OCI-LY1 (cell line): Measurements from ENCODE around the gene TMEM138.

ENCODE experiments used
- H2AFZ ChIP-seq: fragments of 200-600 bp; sonication (generic), shearing (Covaris generic); 2 replicates; pipeline ENCODE4 v1.6.0; 2014; ENCODE audit warnings: antibody characterized with exemption, mild to moderate bottlenecking, low read length
- H3F3A ChIP-seq: fragments of 200-600 bp; sonication (generic), shearing (Covaris generic); 2 replicates; pipeline ENCODE4 v1.6.0; 2014; ENCODE audit warnings: mild to moderate bottlenecking, antibody characterized with exemption, low read length, moderate library complexity; ENCODE audit not compliant: insufficient read depth
- H3K27ac ChIP-seq: fragments of 200-600 bp; sonication (generic); 2 replicates; pipeline ENCODE4 v1.5.1; 2014; ENCODE audit warnings: low read length, mixed run types, mild to moderate bottlenecking, low read depth; ENCODE audit not compliant: poor library complexity, severe bottlenecking
- H3K27me3 ChIP-seq: fragments of 200-600 bp; sonication (generic); 2 replicates; pipeline ENCODE4 v1.6.0; 2014; ENCODE audit warnings: antibody characterized with exemption, mild to moderate bottlenecking, low read length, moderate library complexity; ENCODE audit not compliant: insufficient read depth
- H3K36me3 ChIP-seq: fragments of 200-600 bp; sonication (generic); 2 replicates; pipeline ENCODE4 v1.6.1; 2014; ENCODE audit warnings: mild to moderate bottlenecking, antibody characterized with exemption, low read length, moderate library complexity, mixed read lengths; ENCODE audit not compliant: insufficient read depth
- H3K4me1 ChIP-seq: fragments of 200-600 bp; sonication (generic); 2 replicates; pipeline ENCODE4 v1.5.1; 2014; ENCODE audit warnings: mild to moderate bottlenecking, low read length, moderate library complexity; ENCODE audit not compliant: insufficient read depth, severe bottlenecking
- H3K4me2 ChIP-seq: fragments of 200-600 bp; sonication (generic), shearing (Covaris generic); 2 replicates; pipeline ENCODE4 v1.6.1; 2014; ENCODE audit warnings: low read length
- H3K4me3 ChIP-seq: fragments of 200-600 bp; sonication (generic); 2 replicates; pipeline ENCODE4 v1.5.1; 2014; ENCODE audit warnings: low read length, low read depth, mild to moderate bottlenecking, mixed read lengths; ENCODE audit not compliant: poor library complexity, severe bottlenecking
- H3K79me2 ChIP-seq: fragments of 200-600 bp; shearing (Covaris generic); 2 replicates; pipeline ENCODE4 v1.6.1; 2016; ENCODE audit warnings: mixed run types, low read length, mixed read lengths; ENCODE audit not compliant: insufficient read depth
- H3K9ac ChIP-seq: fragments of 200-600 bp; sonication (generic), shearing (Covaris generic); 2 replicates; pipeline ENCODE4 v1.6.1; 2014; ENCODE audit warnings: mild to moderate bottlenecking, low read length, mixed read lengths
- H3K9me2 ChIP-seq: fragments of 200-600 bp; sonication (generic), shearing (Covaris generic); 2 replicates; pipeline ENCODE4 v1.6.1; 2014; ENCODE audit warnings: low read depth, mild to moderate bottlenecking, low read length, mixed read lengths
- H3K9me3 ChIP-seq: fragments of 200-600 bp; shearing (Covaris generic); 2 replicates; pipeline ENCODE4 v1.6.1; 2014; ENCODE audit warnings: low read length, mixed read lengths
- H4K20me1 ChIP-seq: fragments of 200-600 bp; sonication (generic), shearing (Covaris generic); 2 replicates; pipeline ENCODE4 v1.6.0; 2016; ENCODE audit warnings: mild to moderate bottlenecking, low read length; ENCODE audit not compliant: insufficient read depth
- CTCF ChIP-seq: fragments of 200-600 bp; sonication (generic), shearing (Covaris generic); IDR thresholded peaks from 2 replicates; pipeline ENCODE4 v1.5.1; 2017; ENCODE audit warnings: mild to moderate bottlenecking, antibody characterized with exemption, low read length, moderate library complexity, mixed read lengths
- EZH2 ChIP-seq: fragments of 200-600 bp; sonication (generic), shearing (Covaris generic); IDR thresholded peaks from 2 replicates; pipeline ENCODE4 v1.8.0; 2017; ENCODE audit warnings: borderline replicate concordance, mixed run types, mild to moderate bottlenecking, antibody characterized with exemption, low read length, moderate library complexity, mixed read lengths

Gene TMEM138

GRCh38 chr11:61333550-61334433 is 28.4 kb upstream of the TMEM138 start:
- H3K9ac ChIP-seq = peak overlapping the region; percentile 100
- no peaks in the 10 kb centered on the region for H3K27me3 ChIP-seq
- H3K4me2 ChIP-seq = peak overlapping the region; percentile 99
- H2AFZ ChIP-seq = no peak overlapping the region
- peaks cover 31% of the 10 kb centered on the region for H3K36me3 ChIP-seq
- H3K4me3 ChIP-seq = peak overlapping the region; percentile 95
- TF ChIP-seq CTCF = no peak
- TF ChIP-seq EZH2 = no peak
- H3K79me2 ChIP-seq = peaks cover 41% of the 10 kb centered on the region
- H3K4me1 ChIP-seq = peaks cover 54% of the 10 kb centered on the region
- peak overlapping the region; percentile 90 for H3K27ac ChIP-seq
- H3K9me2 ChIP-seq = no peaks in the 10 kb centered on the region
- H4K20me1 ChIP-seq = no peaks in the 10 kb centered on the region
- H3K9me3 ChIP-seq = no peaks in the 10 kb centered on the region
- H3F3A ChIP-seq = no peaks in the 10 kb centered on the region

- Histone ChIP-seq H3K9me2 (no peaks in the 10 kb centered on the region), H3K9ac (peak overlapping the region; percentile 100; the same call in 1 of the 2 replicates), H3K27me3 (no peaks in the 10 kb centered on the region), H4K20me1 (no peaks in the 10 kb centered on the region), H3K4me2 (peak overlapping the region; percentile 99), H3K36me3 (peaks cover 27% of the 10 kb centered on the region), H3K27ac (peak overlapping the region; percentile 90), H2AFZ (no peak overlapping the region), H3F3A (no peaks in the 10 kb centered on the region), H3K4me3 (no peak overlapping the region), H3K4me1 (peaks cover 54% of the 10 kb centered on the region), H3K79me2 (peaks cover 32% of the 10 kb centered on the region), H3K9me3 (no peaks in the 10 kb centered on the region)
- TF ChIP-seq EZH2 (no peak), CTCF (no peak)
These were observed 27.5 kb upstream of the TMEM138 start for GRCh38 chr11:61334434-61335354.

GRCh38 chr11:61335355-61335710 is 26.8 kb upstream of the TMEM138 start:
- Histone ChIP-seq H3K9ac (peak overlapping the region; percentile 1; the same call in 1 of the 2 replicates), H3K79me2 (peaks cover 25% of the 10 kb centered on the region), H3K27me3 (no peaks in the 10 kb centered on the region), H3K36me3 (peaks cover 20% of the 10 kb centered on the region), H3K4me3 (no peak overlapping the region), H3K4me2 (peak overlapping the region; percentile 20; the same call in 1 of the 2 replicates), H3K4me1 (peaks cover 54% of the 10 kb centered on the region), H3F3A (no peaks in the 10 kb centered on the region), H2AFZ (no peak overlapping the region), H3K9me3 (no peaks in the 10 kb centered on the region), H3K27ac (peak overlapping the region; percentile 90), H4K20me1 (no peaks in the 10 kb centered on the region), H3K9me2 (no peaks in the 10 kb centered on the region)
- TF ChIP-seq CTCF (no peak), EZH2 (no peak)
